Activated CD8-positive, alpha-beta memory T cell treated with anti-CD3 and anti-CD28 coated beads, Interleukin-2, amount 50 U/mL, for 1 hour (primary cell): Measurements from ENCODE around the gene ZDHHC22.
A peak's percentile ranks its signal among the peaks of the same experiment; 100 is the strongest.

ENCODE experiments used
- DNase-seq: peaks from one replicate; pipeline ENCODE4 v3.0.0-alpha.2; 2020; ENCODE audit errors: extremely low read depth

The ZDHHC22 gene

GRCh38 chr14:77103951-77104350 is 37.6 kb downstream of the ZDHHC22 start:
- no peak for DNase-seq

- no peak for DNase-seq
Measured at GRCh38 chr14:77103475-77103874, 38.1 kb downstream of the ZDHHC22 start.

GRCh38 chr14:77102154-77102553 is 39.4 kb downstream of the ZDHHC22 start:
- DNase-seq: no peak

- no peak for DNase-seq
Measured at GRCh38 chr14:77100961-77101360, 40.6 kb downstream of the ZDHHC22 start.

- DNase-seq: no peak
Measured at GRCh38 chr14:77099425-77100167, 42.0 kb downstream of the ZDHHC22 start.

GRCh38 chr14:77098529-77099353 is 42.9 kb downstream of the ZDHHC22 start:
- DNase-seq: no peak

GRCh38 chr14:77097700-77098528 is 43.7 kb downstream of the ZDHHC22 start, which contains the start of gene CIPC:
Gene CIPC (plus strand): TSS chr14:77098258. CDS start chr14:77105709, 7,451 bp downstream.
- peak; percentile 98 for DNase-seq

GRCh38 chr14:77097006-77097699 is 44.4 kb downstream of the ZDHHC22 start:
- no peak for DNase-seq

GRCh38 chr14:77094672-77095284 is 46.8 kb downstream of the ZDHHC22 start:
- DNase-seq: peak; percentile 40

GRCh38 chr14:77092676-77093075 is 48.9 kb downstream of the ZDHHC22 start:
- no peak for DNase-seq

GRCh38 chr14:77091518-77091917 is 50.1 kb downstream of the ZDHHC22 start:
- no peak for DNase-seq

- DNase-seq: no peak
Measured at GRCh38 chr14:77088645-77089044, 52.9 kb downstream of the ZDHHC22 start.

GRCh38 chr14:77088219-77088618 is 53.4 kb downstream of the ZDHHC22 start:
- DNase-seq: no peak

GRCh38 chr14:77087631-77088030 is 54.0 kb downstream of the ZDHHC22 start:
- DNase-seq: no peak

GRCh38 chr14:77086951-77087350 is 54.6 kb downstream of the ZDHHC22 start:
- no peak for DNase-seq

GRCh38 chr14:77086017-77086727 is 55.4 kb downstream of the ZDHHC22 start:
- DNase-seq: no peak

- DNase-seq: no peak
Measured at GRCh38 chr14:77085538-77085937, 56.1 kb downstream of the ZDHHC22 start.

- DNase-seq: no peak
Measured at GRCh38 chr14:77084985-77085384, 56.6 kb downstream of the ZDHHC22 start.

GRCh38 chr14:77083082-77083481 is 58.5 kb downstream of the ZDHHC22 start:
- DNase-seq: no peak

GRCh38 chr14:77082356-77082755 is 59.2 kb downstream of the ZDHHC22 start:
- no peak for DNase-seq
